GM21723 (cell line): ENCODE data around the gene WNT16.
A peak's percentile ranks its signal among the peaks of the same experiment; 100 is the strongest.

ENCODE experiments used
- ATAC-seq: cut with Tn5 transposase; IDR thresholded peaks from one replicate; pipeline ENCODE4 v1.9.1; 2021; ENCODE audit warnings: mild to moderate bottlenecking, moderate library complexity; ENCODE audit not compliant: unreplicated experiment

WNT16 gene

GRCh38 chr7:121342631-121343030 is 13.8 kb downstream of the WNT16 start:
- no peak for ATAC-seq

GRCh38 chr7:121343302-121343701 is 14.5 kb downstream of the WNT16 start:
- ATAC-seq = no peak

GRCh38 chr7:121344093-121344492 is 15.3 kb downstream of the WNT16 start:
- ATAC-seq = no peak

GRCh38 chr7:121344497-121344896 is 15.7 kb downstream of the WNT16 start:
- ATAC-seq = no peak

- ATAC-seq = no peak
Observed at GRCh38 chr7:121351682-121352081, 22.9 kb downstream of the WNT16 start.

DNA sequence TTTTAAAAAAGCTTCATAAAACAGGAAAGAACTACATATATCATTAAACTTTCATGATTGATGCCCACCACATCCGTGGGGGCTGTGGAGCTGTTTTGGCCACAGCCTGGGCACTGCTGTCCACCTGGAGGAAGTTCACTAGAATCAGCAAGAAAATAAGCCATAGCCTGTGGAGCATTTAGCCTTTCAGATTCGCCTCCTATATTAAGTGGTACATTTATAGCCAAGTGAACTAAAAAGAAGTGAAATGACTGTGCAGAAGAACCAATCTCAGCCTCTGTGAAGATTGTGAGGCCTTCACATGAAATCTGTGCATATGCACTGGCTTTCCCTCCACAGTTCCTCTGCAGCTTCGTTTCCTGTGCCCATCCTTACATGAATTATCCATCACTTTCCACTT is 23.5 kb downstream of the WNT16 start:
- peak; percentile 62 for ATAC-seq

DNA sequence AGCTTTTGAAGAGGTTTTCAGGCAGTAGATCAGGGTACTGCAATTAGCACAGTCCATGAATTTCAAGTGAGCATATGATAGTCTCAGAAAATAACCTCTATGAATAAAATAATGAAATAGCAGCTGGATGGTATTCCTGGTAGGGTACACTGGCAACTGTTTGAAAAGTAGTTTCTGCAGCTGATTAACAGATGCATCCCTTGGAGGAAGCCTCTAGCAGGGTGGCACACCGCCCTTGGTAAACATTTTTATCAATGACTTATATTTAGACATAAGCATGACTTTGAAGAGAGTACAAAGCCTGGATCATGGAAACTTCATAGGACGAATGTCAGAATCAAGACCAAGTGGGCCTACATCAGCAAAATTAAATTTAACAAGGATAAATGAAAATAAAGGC is 26.8 kb downstream of the WNT16 start:
- no peak for ATAC-seq

DNA sequence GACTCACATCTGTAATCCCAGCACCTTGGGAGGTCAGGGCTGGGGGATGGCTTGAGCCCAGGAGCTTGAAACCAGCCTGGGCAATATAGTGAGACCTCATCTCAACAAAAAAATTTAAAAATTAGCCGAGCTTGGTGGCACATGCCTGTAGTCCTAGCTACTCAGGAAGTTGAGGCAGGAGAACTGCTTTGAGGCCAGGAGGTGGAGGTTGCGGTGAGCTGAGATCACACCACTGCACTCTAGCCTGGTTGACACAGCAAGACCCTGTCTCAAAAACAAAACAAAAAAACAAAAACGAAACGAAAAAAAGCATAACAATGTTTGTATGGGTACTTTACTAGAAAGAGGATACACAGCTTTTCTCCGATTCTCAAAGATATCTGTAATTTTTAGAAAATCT is 31.8 kb downstream of the WNT16 start:
- no peak for ATAC-seq

GRCh38 chr7:121366852-121367431 is 38.1 kb downstream of the WNT16 start:
- ATAC-seq = no peak

- peak; percentile 37 for ATAC-seq
Observed at GRCh38 chr7:121369462-121369861, 40.7 kb downstream of the WNT16 start.

DNA sequence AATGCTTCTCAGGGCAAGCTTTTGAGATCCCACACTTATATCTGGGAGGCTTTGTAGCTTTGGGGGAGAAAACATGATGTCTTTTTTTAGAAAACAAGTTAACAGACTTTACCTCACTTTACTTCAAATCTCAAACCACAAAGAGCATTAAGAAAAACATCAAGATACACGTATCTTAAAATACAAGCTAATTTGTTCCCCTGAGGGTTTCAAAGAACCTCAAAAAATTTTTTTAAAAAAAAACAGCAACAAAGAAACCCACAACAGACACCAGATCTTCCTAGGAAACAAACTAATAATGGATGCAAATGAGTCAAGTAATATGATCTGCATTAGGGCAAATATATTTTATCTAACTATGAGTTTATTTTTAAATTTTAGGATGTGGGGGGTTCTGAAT is 42.6 kb downstream of the WNT16 start:
- ATAC-seq = no peak

DNA sequence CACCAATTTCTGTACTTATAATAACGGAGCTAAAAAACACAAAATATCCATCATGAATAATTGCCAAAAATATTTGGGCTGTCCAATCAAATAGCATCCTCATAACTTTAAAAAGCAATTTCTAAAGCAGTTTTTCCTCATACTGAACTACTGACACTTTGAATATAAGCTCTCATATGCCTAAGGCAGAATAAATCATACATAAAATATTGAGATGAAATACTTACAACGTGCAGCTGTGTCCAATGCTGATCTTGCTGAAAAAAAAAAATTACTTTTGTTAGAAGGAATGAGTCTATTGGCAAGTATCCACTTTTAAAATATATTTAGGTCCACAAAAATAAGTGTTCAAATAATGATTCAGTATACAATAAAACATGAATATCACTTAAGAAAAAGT is 43.1 kb downstream of the WNT16 start:
- ATAC-seq = no peak

DNA sequence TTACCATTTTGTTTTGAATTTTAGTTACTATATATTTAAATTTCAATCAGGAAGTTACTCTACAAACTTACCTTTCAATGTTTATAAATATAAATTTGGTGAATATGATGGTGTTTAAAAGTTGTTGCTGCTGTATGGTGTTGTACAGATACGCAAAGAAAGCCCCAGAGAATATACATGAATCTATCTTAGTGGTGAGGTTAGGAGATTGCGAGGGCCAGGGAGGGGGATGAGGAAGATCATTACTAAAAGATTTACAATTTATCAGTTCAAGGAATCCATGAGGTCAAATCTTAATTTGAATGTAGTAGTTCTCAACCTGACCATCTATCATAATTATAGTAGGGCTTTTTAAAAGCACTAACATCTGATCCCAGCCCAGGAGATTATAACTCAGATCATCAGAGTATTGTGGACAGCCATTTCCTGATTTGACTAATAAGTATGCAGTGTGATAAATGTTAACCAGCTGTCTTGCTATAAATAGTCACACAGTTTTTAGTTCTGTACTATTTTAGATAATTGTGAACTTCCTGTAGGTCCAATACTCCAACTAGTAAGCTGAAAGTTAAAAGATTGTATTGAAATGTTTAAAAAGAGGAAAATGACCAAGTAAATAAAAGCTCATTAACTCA is 43.7 kb downstream of the WNT16 start:
- peak; percentile 87 for ATAC-seq

GRCh38 chr7:121373177-121373576 is 44.4 kb downstream of the WNT16 start:
- no peak for ATAC-seq

DNA sequence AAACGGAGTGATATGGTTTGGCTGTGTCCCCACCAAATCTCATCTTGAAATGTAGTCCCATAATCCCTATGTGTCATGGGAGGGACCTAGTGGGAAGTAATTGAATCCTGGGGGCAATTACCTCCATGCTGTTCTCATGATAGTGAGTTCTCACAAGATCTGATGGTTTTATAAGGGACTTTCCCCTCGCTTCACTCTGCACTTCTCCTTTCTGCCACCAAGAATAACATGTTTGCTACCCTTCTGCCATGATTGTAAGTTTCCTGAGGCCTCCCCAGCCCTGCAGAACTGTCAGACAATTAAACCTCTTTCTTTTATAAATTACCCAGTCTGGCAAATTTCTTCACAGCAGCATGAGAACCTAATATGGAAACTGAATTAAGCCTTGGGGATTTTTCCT is 48.2 kb downstream of the WNT16 start:
- no peak for ATAC-seq

- ATAC-seq = no peak
Observed at GRCh38 chr7:121379930-121380329, 51.1 kb downstream of the WNT16 start.

DNA sequence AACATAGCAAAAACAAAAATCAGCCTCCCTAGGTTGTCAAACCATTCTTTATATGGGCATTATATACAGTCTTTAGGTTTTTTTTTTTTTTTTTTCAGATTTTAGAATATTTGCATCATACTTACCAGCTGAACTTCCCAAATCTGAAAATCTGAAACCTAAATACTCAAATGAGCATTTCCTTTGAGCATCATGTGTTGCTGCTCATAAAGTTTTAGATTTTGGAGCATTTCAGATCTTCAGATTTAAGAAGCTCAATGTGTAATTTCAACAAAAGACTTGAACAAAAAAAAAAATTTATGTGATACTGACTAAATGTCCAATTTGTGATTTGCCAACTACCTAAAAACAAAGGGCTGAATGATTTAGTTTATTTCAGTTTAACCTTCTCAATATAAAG is 53.7 kb downstream of the WNT16 start:
- no peak for ATAC-seq

GRCh38 chr7:121383235-121383910 is 54.6 kb downstream of the WNT16 start:
- no peak for ATAC-seq

DNA sequence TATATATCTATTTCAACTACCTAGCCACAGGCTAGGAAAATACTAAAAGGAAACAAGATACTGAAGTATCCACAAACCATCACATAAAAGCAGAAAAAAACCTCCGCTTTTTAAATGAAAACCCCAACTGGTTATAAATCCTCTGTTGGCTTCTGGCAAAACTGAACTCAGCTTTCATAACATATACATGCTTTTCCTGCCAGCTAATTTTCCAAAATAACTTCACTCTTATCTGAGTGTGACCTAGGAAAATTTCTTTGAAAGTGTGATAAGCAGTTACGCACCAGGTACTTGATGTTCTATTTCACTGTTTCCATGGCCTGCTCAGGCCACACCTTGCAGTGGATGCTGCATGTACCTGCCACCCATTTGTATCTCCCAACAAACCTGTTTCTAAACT is 55.5 kb downstream of the WNT16 start:
- ATAC-seq = no peak

GRCh38 chr7:121385056-121385799 is 56.4 kb downstream of the WNT16 start:
- ATAC-seq = no peak

DNA sequence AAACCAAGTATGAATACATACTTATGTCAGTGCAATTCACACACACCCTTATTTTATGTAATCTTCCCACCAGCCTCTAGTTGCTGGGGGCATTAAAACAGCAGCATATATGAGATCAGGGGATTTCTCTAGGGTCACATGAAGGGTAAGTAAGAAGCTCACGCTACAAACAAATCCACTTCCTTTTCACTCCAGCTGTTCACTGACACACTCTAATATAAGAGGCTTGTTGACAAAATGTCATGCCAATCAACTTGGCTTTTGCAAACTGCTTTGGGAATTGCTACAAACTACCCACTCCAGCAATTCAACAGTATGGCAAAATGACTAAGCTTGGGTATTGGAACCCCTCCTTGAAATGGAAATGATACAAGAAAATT is 57.0 kb downstream of the WNT16 start:
- peak; percentile 90 for ATAC-seq

- peak; percentile 20 for ATAC-seq
Observed at GRCh38 chr7:121388950-121389349, 60.1 kb downstream of the WNT16 start.
